ENCODE measurements around the gene ATP11C.
"Not testable (repeated sequence)": the region's sequence is repeated elsewhere in the genome, so short reads cannot be mapped to it uniquely, and the experiment has no call there.

Gene ATP11C

GRCh38 chrX:139851730-139852129 lies 81.1 kb downstream of the ATP11C start:
- no peak for DNase-seq

- no peak for DNase-seq
Observed at GRCh38 chrX:139850968-139851367, 81.9 kb downstream of the ATP11C start.

GRCh38 chrX:139844884-139845283 lies 88.0 kb downstream of the ATP11C start:
- DNase-seq = no peak

GRCh38 chrX:139844163-139844562 lies 88.7 kb downstream of the ATP11C start:
- no peak for DNase-seq

- DNase-seq = no peak
Observed at GRCh38 chrX:139842326-139843185, 90.3 kb downstream of the ATP11C start.

- DNase-seq = not testable (repeated sequence)
Observed at GRCh38 chrX:139836335-139836734, 96.5 kb downstream of the ATP11C start.

GRCh38 chrX:139834879-139835278 lies 98.0 kb downstream of the ATP11C start:
- DNase-seq = no peak

GRCh38 chrX:139832718-139833309 lies 100.0 kb downstream of the ATP11C start:
- DNase-seq = no peak

- DNase-seq = no peak
Observed at GRCh38 chrX:139831675-139832456, 101.0 kb downstream of the ATP11C start.

GRCh38 chrX:139831017-139831416 lies 101.8 kb downstream of the ATP11C start:
- no peak for DNase-seq

GRCh38 chrX:139828830-139829229 lies 104.0 kb downstream of the ATP11C start:
- DNase-seq = no peak

GRCh38 chrX:139828033-139828432 lies 104.8 kb downstream of the ATP11C start:
- no peak for DNase-seq

- DNase-seq = no peak
Observed at GRCh38 chrX:139826065-139827044, 106.5 kb downstream of the ATP11C start.

GRCh38 chrX:139825618-139826017 lies 107.2 kb downstream of the ATP11C start:
- no peak for DNase-seq

- DNase-seq = no peak
Observed at GRCh38 chrX:139823806-139824205, 109.0 kb downstream of the ATP11C start.

- no peak for DNase-seq
Observed at GRCh38 chrX:139820358-139820984, 112.4 kb downstream of the ATP11C start.

GRCh38 chrX:139816204-139816603 lies 116.6 kb downstream of the ATP11C start:
- no peak for DNase-seq

- no peak for DNase-seq
Observed at GRCh38 chrX:139815771-139816170, 117.1 kb downstream of the ATP11C start.

GRCh38 chrX:139811942-139812629 lies 120.8 kb downstream of the ATP11C start:
- DNase-seq = no peak

GRCh38 chrX:139804482-139804881 lies 128.4 kb downstream of the ATP11C start:
- no peak for DNase-seq

- no peak for DNase-seq
Observed at GRCh38 chrX:139803224-139803623, 129.6 kb downstream of the ATP11C start.
